Measurements from ENCODE around the gene OSBPL10. TPM values are rescaled to one million over a fixed set of nuclear protein-coding genes. Genes with fewer than 3 reads are reported as not detected.

Gene OSBPL10
- total and polyA plus RNA-seq, 3 donors from 2014 or later: 113 to 175 (median 160) TPM

DNA sequence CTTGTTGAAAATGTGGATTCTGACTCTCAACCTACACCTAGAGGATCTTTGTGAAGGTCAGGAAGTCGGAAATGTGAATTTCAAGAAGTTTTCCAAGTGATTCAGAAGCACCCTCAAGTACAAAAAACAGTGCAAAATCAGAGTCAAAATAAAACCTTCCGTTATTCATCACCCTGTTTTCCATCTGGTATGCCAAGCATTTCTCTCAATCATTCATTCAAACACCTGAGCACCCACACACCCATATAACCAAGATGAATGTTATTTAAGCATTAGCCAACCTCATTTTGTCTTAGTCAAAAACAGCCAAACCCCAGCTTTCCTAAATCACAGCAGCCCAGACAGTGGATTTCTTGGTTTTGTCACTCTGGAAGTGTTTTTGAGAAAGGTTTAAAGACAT is 91.1 kb downstream of the OSBPL10 start:
- Histone ChIP-seq H3K27ac (no peak overlapping the region), H3K4me3 (no peak overlapping the region), H3K9me3 (no peaks in the 10 kb centered on the region), H3K4me1 (no peaks in the 10 kb centered on the region), H3K36me3 (ENCODE audit: low read depth, missing control alignments) (no peaks in the 10 kb centered on the region), H3K27me3 (no peaks in the 10 kb centered on the region)
- DNase-seq: no peak
- intact Hi-C loops (cut with DNase I; ENCODE audit: low total_unique reads): no loop called here
- 93 to 95% methylated on average over 2 of the region's 2 CpGs for WGBS, 2 donors
- TF ChIP-seq, protein P1, sequence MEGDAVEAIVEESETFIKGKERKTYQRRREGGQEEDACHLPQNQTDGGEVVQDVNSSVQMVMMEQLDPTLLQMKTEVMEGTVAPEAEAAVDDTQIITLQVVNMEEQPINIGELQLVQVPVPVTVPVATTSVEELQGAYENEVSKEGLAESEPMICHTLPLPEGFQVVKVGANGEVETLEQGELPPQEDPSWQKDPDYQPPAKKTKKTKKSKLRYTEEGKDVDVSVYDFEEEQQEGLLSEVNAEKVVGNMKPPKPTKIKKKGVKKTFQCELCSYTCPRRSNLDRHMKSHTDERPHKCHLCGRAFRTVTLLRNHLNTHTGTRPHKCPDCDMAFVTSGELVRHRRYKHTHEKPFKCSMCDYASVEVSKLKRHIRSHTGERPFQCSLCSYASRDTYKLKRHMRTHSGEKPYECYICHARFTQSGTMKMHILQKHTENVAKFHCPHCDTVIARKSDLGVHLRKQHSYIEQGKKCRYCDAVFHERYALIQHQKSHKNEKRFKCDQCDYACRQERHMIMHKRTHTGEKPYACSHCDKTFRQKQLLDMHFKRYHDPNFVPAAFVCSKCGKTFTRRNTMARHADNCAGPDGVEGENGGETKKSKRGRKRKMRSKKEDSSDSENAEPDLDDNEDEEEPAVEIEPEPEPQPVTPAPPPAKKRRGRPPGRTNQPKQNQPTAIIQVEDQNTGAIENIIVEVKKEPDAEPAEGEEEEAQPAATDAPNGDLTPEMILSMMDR (IDR thresholded peaks at IDR 0.05): no peak
- no peak for TF ChIP-seq POLR2A (IDR thresholded peaks at IDR 0.05)

DNA sequence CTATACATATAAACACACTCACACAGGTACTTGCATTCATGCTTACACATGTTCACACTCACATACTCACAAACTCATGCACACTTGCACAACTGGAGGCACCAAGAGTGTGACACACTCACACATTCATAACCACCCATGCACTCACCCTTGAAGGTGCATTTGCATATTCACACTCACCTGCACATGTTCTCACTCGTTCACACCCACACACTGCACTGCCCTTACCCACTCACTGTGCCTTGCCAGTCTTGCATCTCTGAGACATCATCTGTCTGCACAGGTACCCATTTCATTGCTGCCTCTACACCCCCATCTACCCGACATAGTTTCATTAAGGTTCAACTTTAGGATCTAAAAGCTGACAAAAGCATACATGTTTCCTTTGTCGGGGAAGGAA is 95.8 kb downstream of the OSBPL10 start:
- Histone ChIP-seq H3K27me3 (no peaks in the 10 kb centered on the region), H3K27ac (no peak overlapping the region), H3K36me3 (ENCODE audit: low read depth, missing control alignments) (no peaks in the 10 kb centered on the region), H3K9me3 (no peaks in the 10 kb centered on the region), H3K4me3 (no peak overlapping the region), H3K4me1 (no peaks in the 10 kb centered on the region)
- no peak for DNase-seq
- TF ChIP-seq POLR2A (IDR thresholded peaks at IDR 0.05): no peak
- TF ChIP-seq, protein P1 (IDR thresholded peaks at IDR 0.05): no peak
- intact Hi-C loops (cut with DNase I; ENCODE audit: low total_unique reads): no loop called here
- 92 to 94% methylated on average over 3 of the region's 3 CpGs for WGBS, 2 donors

DNA sequence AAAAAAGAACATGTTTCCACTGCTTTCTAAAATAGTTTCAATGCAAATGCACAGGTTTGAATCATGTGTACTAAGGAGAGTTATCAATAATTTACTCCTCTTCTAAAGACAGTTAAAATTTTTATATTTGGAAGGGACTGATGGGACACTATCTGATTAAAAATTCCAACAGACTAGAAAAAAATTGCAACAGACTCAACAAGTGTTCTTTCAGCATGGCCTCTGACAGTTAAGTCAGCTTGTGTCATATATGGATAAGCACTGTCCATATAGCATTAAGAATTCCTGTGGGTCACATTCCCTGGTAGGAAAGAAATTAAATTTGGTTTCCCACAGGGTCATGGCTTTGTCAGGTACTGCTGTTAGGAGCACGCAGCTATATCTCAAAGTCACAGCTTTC is 96.8 kb downstream of the OSBPL10 start:
- Histone ChIP-seq H3K9me3 (no peaks in the 10 kb centered on the region), H3K27ac (no peak overlapping the region), H3K27me3 (no peaks in the 10 kb centered on the region), H3K4me3 (no peak overlapping the region), H3K36me3 (ENCODE audit: low read depth, missing control alignments) (no peaks in the 10 kb centered on the region), H3K4me1 (no peaks in the 10 kb centered on the region)
- 80 to 87% methylated on average over 1 of the region's 1 CpG for WGBS, 2 donors
- DNase-seq: no peak
- TF ChIP-seq, protein P1 (IDR thresholded peaks at IDR 0.05): no peak
- no peak for TF ChIP-seq POLR2A (IDR thresholded peaks at IDR 0.05)
- intact Hi-C loops (cut with DNase I; ENCODE audit: low total_unique reads): no loop called here

DNA sequence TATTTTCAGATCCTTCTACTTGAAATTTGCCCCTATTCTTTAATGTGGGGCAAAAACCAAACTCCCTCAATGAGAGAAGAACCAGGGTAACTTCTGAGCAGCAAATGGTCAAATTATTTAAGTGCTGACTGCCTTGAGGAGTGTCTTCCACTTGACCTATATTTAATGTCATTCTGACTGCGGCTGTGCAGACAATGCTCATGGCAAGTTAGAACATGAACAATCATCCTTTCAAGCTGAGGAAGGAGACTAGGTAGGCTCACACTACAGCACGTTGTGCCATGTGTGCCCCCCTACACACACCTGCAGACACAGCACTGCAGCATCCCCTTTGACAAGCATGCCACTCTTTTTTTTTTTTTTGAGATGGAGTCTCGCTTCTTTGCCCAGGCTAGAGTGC is 98.2 kb downstream of the OSBPL10 start:
- H3K9me3 ChIP-seq: no peaks in the 10 kb centered on the region
- TF ChIP-seq, protein P1 (IDR thresholded peaks at IDR 0.05): no peak
- no peak for TF ChIP-seq POLR2A (IDR thresholded peaks at IDR 0.05)
- no peaks in the 10 kb centered on the region for H3K4me1 ChIP-seq
- no peaks in the 10 kb centered on the region for H3K27me3 ChIP-seq
- no peak overlapping the region for H3K27ac ChIP-seq
- WGBS, 2 donors: 65 to 83% methylated on average over 3 of the region's 3 CpGs
- no peaks in the 10 kb centered on the region for H3K36me3 ChIP-seq (ENCODE audit: low read depth, missing control alignments)
- H3K4me3 ChIP-seq: no peak overlapping the region
- DNase-seq: no peak
- intact Hi-C loops (cut with DNase I; ENCODE audit: low total_unique reads): no loop called here

DNA sequence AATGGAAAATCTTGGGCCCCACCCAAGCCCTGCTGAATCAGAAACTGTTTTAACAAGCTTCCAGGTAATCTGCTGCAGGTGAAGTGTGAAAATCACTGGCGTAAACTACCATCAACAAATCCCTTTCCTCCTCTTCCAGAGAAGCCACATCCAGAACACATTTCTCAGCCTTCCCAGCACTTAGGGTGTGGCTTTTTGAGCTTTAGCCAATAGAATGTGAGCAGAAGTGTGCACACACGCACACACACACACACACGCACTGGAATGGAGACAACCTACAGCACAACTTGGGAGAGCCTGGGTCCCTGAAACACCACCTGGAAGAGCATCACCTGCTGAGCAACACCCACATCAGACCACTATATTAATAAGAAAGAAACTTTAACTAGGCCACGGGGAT is 98.6 kb downstream of the OSBPL10 start:
- Histone ChIP-seq H3K27ac (no peak overlapping the region), H3K4me1 (no peaks in the 10 kb centered on the region), H3K27me3 (no peaks in the 10 kb centered on the region), H3K36me3 (ENCODE audit: low read depth, missing control alignments) (no peaks in the 10 kb centered on the region), H3K9me3 (no peaks in the 10 kb centered on the region), H3K4me3 (no peak overlapping the region)
- no peak for DNase-seq
- no peak for TF ChIP-seq POLR2A (IDR thresholded peaks at IDR 0.05)
- TF ChIP-seq, protein P1 (IDR thresholded peaks at IDR 0.05): no peak
- 88 to 90% methylated on average over 4 of the region's 4 CpGs for WGBS, 2 donors
- intact Hi-C loops (cut with DNase I; ENCODE audit: low total_unique reads): no loop called here
